ENCODE data around the gene BARHL2.

GRCh38 chr1:90728502-90729287 lies 11.6 kb upstream of the BARHL2 start:
- TF ChIP-seq CTCF (IDR thresholded peaks at IDR 0.05) (no peak), POLR2A (IDR thresholded peaks at IDR 0.05) (no peak)
